Osteoblast (primary cell): ENCODE results near the gene EFCAB6. TPM values are rescaled to one million over a fixed set of nuclear protein-coding genes. Genes with fewer than 3 reads are reported as not detected.
A peak's percentile ranks its signal among the peaks of the same experiment; 100 is the strongest.

Experiments
- DNase-seq: peaks from one replicate; pipeline ENCODE4 v3.0.0; 2011; ENCODE audit warnings: low spot score, mixed read lengths; ENCODE audit not compliant: insufficient read length; ENCODE audit errors: missing footprints
- H2AFZ ChIP-seq: 2 replicates; pipeline ENCODE4 v1.6.0; 2011; ENCODE audit warnings: mild to moderate bottlenecking, low read length
- H3K27ac ChIP-seq: 2 replicates; pipeline ENCODE4 v1.5.1; 2011; ENCODE audit warnings: mild to moderate bottlenecking, low read depth, low read length, moderate library complexity
- H3K27me3 ChIP-seq: 2 replicates; pipeline ENCODE4 v1.6.0; 2012; ENCODE audit warnings: mild to moderate bottlenecking, control low read depth, inconsistent platforms, low read length, moderate library complexity; ENCODE audit not compliant: insufficient read depth
- H3K36me3 ChIP-seq: 2 replicates; pipeline ENCODE4 v1.5.1; 2011; ENCODE audit warnings: mild to moderate bottlenecking, low read length, control low read depth, moderate library complexity; ENCODE audit not compliant: insufficient read depth
- H3K4me1 ChIP-seq: 2 replicates; pipeline ENCODE4 v1.5.1; 2011; ENCODE audit warnings: mild to moderate bottlenecking, low read length, control low read depth, moderate library complexity; ENCODE audit not compliant: insufficient read depth
- H3K4me2 ChIP-seq: 2 replicates; pipeline ENCODE4 v1.6.0; 2011; ENCODE audit warnings: mild to moderate bottlenecking, low read length; ENCODE audit not compliant: insufficient read depth
- H3K4me3 ChIP-seq: fragments of 200-600 bp; sonication (generic); 3 replicates; pipeline ENCODE4 v1.5.1; 2012; ENCODE audit warnings: mild to moderate bottlenecking, low read length, inconsistent platforms; ENCODE audit not compliant: insufficient read depth
- H3K79me2 ChIP-seq: 2 replicates; pipeline ENCODE4 v1.6.0; 2012; ENCODE audit warnings: mild to moderate bottlenecking, low read length, control low read depth, inconsistent platforms; ENCODE audit not compliant: insufficient read depth
- H3K9me3 ChIP-seq: 2 replicates; pipeline ENCODE4 v1.5.1; 2011; ENCODE audit warnings: low read depth, low read length, control low read depth
- H4K20me1 ChIP-seq: 2 replicates; pipeline ENCODE4 v1.6.0; 2012; ENCODE audit warnings: mild to moderate bottlenecking, low read length, control low read depth; ENCODE audit not compliant: insufficient read depth
- CTCF ChIP-seq: IDR thresholded peaks from 2 replicates; pipeline ENCODE4 v1.5.1; 2011; ENCODE audit warnings: mild to moderate bottlenecking, low read depth, low read length, moderate library complexity; ENCODE audit errors: extremely low read depth
- total RNA-seq: library from RNA; depleted of rRNA; stranded (reverse); fragments of >200 nt; gene quantifications from 2 replicates; pipeline ENCODE4 v1.2.3, GENCODE V29; 2012

EFCAB6 gene
- total RNA-seq, 1 donor = 1.8 TPM

- Histone ChIP-seq H3K4me1 (no peaks in the 10 kb centered on the region), H3K4me3 (no peak overlapping the region), H3K79me2 (no peaks in the 10 kb centered on the region), H3K27me3 (no peaks in the 10 kb centered on the region), H3K9me3 (no peaks in the 10 kb centered on the region), H3K27ac (no peak overlapping the region), H2AFZ (no peak overlapping the region), H3K4me2 (no peak overlapping the region), H3K36me3 (no peaks in the 10 kb centered on the region), H4K20me1 (no peaks in the 10 kb centered on the region)
- TF ChIP-seq CTCF = no peak
- DNase-seq = no peak
Measured at GRCh38 chr22:43488937-43489336, 323.2 kb downstream of the EFCAB6 start.

- H4K20me1 ChIP-seq = no peaks in the 10 kb centered on the region
Measured at GRCh38 chr22:43488031-43488866, 323.9 kb downstream of the EFCAB6 start.

GRCh38 chr22:43487311-43488030 lies 324.6 kb downstream of the EFCAB6 start:
- Histone ChIP-seq H2AFZ (no peak overlapping the region), H4K20me1 (no peaks in the 10 kb centered on the region), H3K27ac (no peak overlapping the region), H3K27me3 (no peaks in the 10 kb centered on the region), H3K4me3 (no peak overlapping the region), H3K9me3 (no peaks in the 10 kb centered on the region), H3K79me2 (no peaks in the 10 kb centered on the region), H3K4me1 (no peaks in the 10 kb centered on the region), H3K36me3 (no peaks in the 10 kb centered on the region), H3K4me2 (no peak overlapping the region)
- DNase-seq = peak; percentile 73
- no peak for TF ChIP-seq CTCF

More at GRCh38 chr22:43488031-43488866, 323.9 kb downstream of the EFCAB6 start:
- Histone ChIP-seq H2AFZ (no peak overlapping the region), H3K79me2 (no peaks in the 10 kb centered on the region), H3K27ac (no peak overlapping the region), H3K4me1 (no peaks in the 10 kb centered on the region), H3K36me3 (no peaks in the 10 kb centered on the region), H3K27me3 (no peaks in the 10 kb centered on the region), H3K4me3 (no peak overlapping the region), H3K4me2 (no peak overlapping the region), H3K9me3 (no peaks in the 10 kb centered on the region)
- peak; percentile 49 for DNase-seq
- TF ChIP-seq CTCF = no peak

- Histone ChIP-seq H3K9me3 (no peaks in the 10 kb centered on the region), H2AFZ (no peak overlapping the region), H4K20me1 (no peaks in the 10 kb centered on the region), H3K4me3 (no peak overlapping the region), H3K27me3 (no peaks in the 10 kb centered on the region), H3K79me2 (no peaks in the 10 kb centered on the region), H3K36me3 (no peaks in the 10 kb centered on the region), H3K27ac (no peak overlapping the region), H3K4me2 (no peak overlapping the region), H3K4me1 (no peaks in the 10 kb centered on the region)
- TF ChIP-seq CTCF = no peak
- no peak for DNase-seq
Measured at GRCh38 chr22:43485502-43486089, 326.5 kb downstream of the EFCAB6 start.
